GM12878 (cell line): Measurements from ENCODE around the gene NLGN3. TPM values are rescaled to one million over a fixed set of nuclear protein-coding genes. Genes with fewer than 3 reads are reported as not detected.

Source experiments
- ATAC-seq: fragments of 200-7000 bp; cut with Tn5 transposase; 3 replicates; pipeline ENCODE4 v1.9.1; 2020; ENCODE audit warnings: mild to moderate bottlenecking, moderate library complexity
- BruUV-seq: library from RNA; stranded (reverse); fragments of 400-500 nt; replicated peaks from 2 replicates; lab custom pipeline; 2021; lab: Mats Ljungman, UMichigan
- CTCF ChIA-PET: fragments of 300-600 bp; sonication (Branson Sonifier 250); formaldehyde crosslinking; extraction: SDS; loops from one replicate; lab custom pipeline; 2021; ENCODE audit warnings: inconsistent platforms; lab: Yijun Ruan, JAX
- POLR2A ChIA-PET: fragments of 350-600 bp; formaldehyde crosslinking; extraction: SDS; loops from one replicate; lab custom pipeline; 2021; ENCODE audit warnings: inconsistent platforms; lab: Charles Lee
- RAD21 ChIA-PET: fragments of 300-600 bp; sonication (Branson Sonifier 250); formaldehyde crosslinking; loops from one replicate; lab custom pipeline; 2023; ENCODE audit warnings: antibody characterized with exemption; ENCODE audit not compliant: unreplicated experiment; lab: Charles Lee
- SMC1A ChIA-PET: fragments of 300-600 bp; sonication (Branson Sonifier 250); formaldehyde crosslinking; loops from one replicate; lab custom pipeline; 2023; ENCODE audit not compliant: unreplicated experiment, uncharacterized antibody; lab: Charles Lee
- DNase-seq: peaks from one replicate; pipeline ENCODE4 v3.0.0-alpha.2; 2011; ENCODE audit warnings: low read depth, low spot score
- FAIRE-seq: peaks from 3 replicates; lab custom pipeline; 2011; peaks lifted over from hg19 to GRCh38; lab: Jason Lieb, UNC
- H2AFZ ChIP-seq: 2 replicates; pipeline ENCODE4 v1.6.0; 2011; ENCODE audit warnings: low read depth, low read length, control low read depth; ENCODE audit not compliant: control insufficient read depth
- H3K27ac ChIP-seq: 2 replicates; pipeline ENCODE4 v1.5.1; 2011; ENCODE audit warnings: control low read depth; ENCODE audit not compliant: control insufficient read depth, insufficient read depth
- H3K27me3 ChIP-seq, 2 experiments: replicated peaks in 1 of 2; 2 replicates each; pipeline versions ENCODE4 v1.6.0 to v1.6.1; 2011; ENCODE audit warnings: low read length in 1 of 2; ENCODE audit not compliant: control insufficient read depth in 2 of 2, insufficient read depth in 2 of 2
- H3K36me3 ChIP-seq, 2 experiments: 2 replicates each; pipeline ENCODE4 v1.5.1; 2011; ENCODE audit warnings: low read length in 1 of 2; ENCODE audit not compliant: control insufficient read depth in 2 of 2, insufficient read depth in 2 of 2
- H3K4me1 ChIP-seq: 2 replicates; pipeline ENCODE4 v1.6.1; 2011; ENCODE audit warnings: mild to moderate bottlenecking, low read length, moderate library complexity, mixed read lengths; ENCODE audit not compliant: control insufficient read depth, insufficient read depth
- H3K4me2 ChIP-seq: 2 replicates; pipeline ENCODE4 v1.6.0; 2011; ENCODE audit warnings: control low read depth; ENCODE audit not compliant: control insufficient read depth, insufficient read depth
- H3K4me3 ChIP-seq: fragments of 200-600 bp; sonication (generic); 2 replicates; pipeline ENCODE4 v1.5.1; 2016
- H3K79me2 ChIP-seq: 2 replicates; pipeline ENCODE4 v1.6.0; 2011; ENCODE audit warnings: low read length; ENCODE audit not compliant: control insufficient read depth, insufficient read depth
- H3K9ac ChIP-seq: 2 replicates; pipeline ENCODE4 v1.8.0; 2011; ENCODE audit warnings: low read length, control low read depth, mixed read lengths; ENCODE audit not compliant: control insufficient read depth, insufficient read depth
- H3K9me3 ChIP-seq: replicated peaks from 3 replicates; pipeline ENCODE4 v1.5.1; 2011; ENCODE audit warnings: mild to moderate bottlenecking, low read length; ENCODE audit not compliant: control insufficient read depth, insufficient read depth
- H4K20me1 ChIP-seq: 2 replicates; pipeline ENCODE4 v1.6.0; 2011; ENCODE audit not compliant: control insufficient read depth, insufficient read depth
- BCLAF1 ChIP-seq: fragments of 450-650 bp; IDR thresholded peaks from 2 replicates; pipeline ENCODE4 v1.6.1; 2017; ENCODE audit warnings: antibody characterized with exemption, mild to moderate bottlenecking, moderate library complexity
- ZBTB40 ChIP-seq: fragments of 450-650 bp; IDR thresholded peaks from 2 replicates; pipeline ENCODE4 v1.6.1; 2016; ENCODE audit warnings: mild to moderate bottlenecking, moderate library complexity, borderline replicate concordance
- ZSCAN29 ChIP-seq: fragments of 450-650 bp; IDR thresholded peaks from 2 replicates; pipeline ENCODE4 v1.6.1; 2017; ENCODE audit warnings: mild to moderate bottlenecking, moderate library complexity
- WGBS: methylation state at CpG from one replicate; pipeline ENCODE4 v1.1.6; 2016; ENCODE audit warnings: low lambda C conversion rate; ENCODE audit not compliant: insufficient replicate concordance, insufficient coverage; ENCODE audit errors: missing lambda C conversion rate; 5-methylcytosine and 5-hydroxymethylcytosine counted together
- in situ Hi-C: fragments of 300-500 bp; cut with MboI; formaldehyde crosslinking; loops from 9 replicates; pipeline ENCODE4 v1.14.3; 2018; ENCODE audit warnings: mixed read lengths
- intact Hi-C: fragments of 100-400 bp; cut with micrococcal nuclease; formaldehyde crosslinking; loops from one replicate; pipeline ENCODE4 v1.14.2; 2022; ENCODE audit not compliant: unreplicated experiment
- polyA plus RNA-seq, 11 experiments: library from polyadenylated mRNA; depleted of rRNA in 4 of 11; unstranded in 6 of 11; stranded (reverse) in 5 of 11; fragments of >200 nt; fragmentation: Nextera tagmentation in 4 of 11; fragmentation: Illumina TruSeq in 1 of 11; extraction: Ambion mirVana in 4 of 11; extraction: Trizol in 1 of 11; gene quantifications; 1 replicate in 1 of 11; 2 replicates in 10 of 11; pipeline versions ENCODE4 v1.2.1 to v1.2.3, GENCODE V29; 2011 to 2016; ENCODE audit warnings: inconsistent platforms in 2 of 11, missing spikeins in 2 of 11, low read depth in 1 of 11
- total RNA-seq, 4 experiments: library from RNA; depleted of rRNA in 3 of 4; stranded (reverse); fragments of >200 nt in 3 of 4; fragmentation: Illumina TruSeq in 1 of 4; extraction: Trizol in 1 of 4; gene quantifications; 2 replicates each; pipeline versions ENCODE4 v1.2.1 to v1.2.3, GENCODE V29; 2013 to 2021

The NLGN3 gene
- total and polyA plus RNA-seq, 10 of the 15 experiments (the other 5 are each of a cell fraction or from before 2014, with no cell fraction given), result 0.07 to 0.73 (median 0.28) TPM

GRCh38 chrX:71148278-71148663, 3.6 kb downstream of the NLGN3 start:
- no peak overlapping the region for H2AFZ ChIP-seq
- H3K4me3 ChIP-seq, result no peak overlapping the region
- no peak overlapping the region for H3K9ac ChIP-seq
- 34% methylated on average over 8 of the region's 8 CpGs for WGBS
- no peak overlapping the region for H3K27ac ChIP-seq
- in situ Hi-C loops, result no loop called here
- POLR2A ChIA-PET, result interaction anchor here (0.6 kb wide), 1 partner anchor 14 kb away, joined by 4 read pairs; no protein-coding TSS in a partner anchor
- CTCF ChIA-PET, result no interaction called here
- H3K79me2 ChIP-seq, result no peaks in the 10 kb centered on the region
- intact Hi-C loops, result no loop called here
- DNase-seq, result no peak
- H3K4me2 ChIP-seq, result no peak overlapping the region
- no peak for ATAC-seq
- H3K4me1 ChIP-seq, result no peaks in the 10 kb centered on the region; the same call in 1 of the 2 replicates
- SMC1A ChIA-PET, result no interaction called here
- no peak for TF ChIP-seq ZBTB40
- RAD21 ChIA-PET, result no interaction called here
- H3K27me3 ChIP-seq, result no peaks in the 10 kb centered on the region
- no peaks in the 10 kb centered on the region for H3K36me3 ChIP-seq
- no peaks in the 10 kb centered on the region for H3K9me3 ChIP-seq
- BruUV-seq, result no TSS peak
- FAIRE-seq, result no peak
- H4K20me1 ChIP-seq, result no peaks in the 10 kb centered on the region

GRCh38 chrX:71151366-71151765, 6.7 kb downstream of the NLGN3 start:
- no peak for ATAC-seq
- Histone ChIP-seq H3K79me2 (no peaks in the 10 kb centered on the region), H3K36me3 (no peaks in the 10 kb centered on the region), H3K27me3 (no peaks in the 10 kb centered on the region), H3K4me1 (no peaks in the 10 kb centered on the region; the same call in 1 of the 2 replicates), H2AFZ (no peak overlapping the region), H3K4me2 (no peak overlapping the region), H3K9ac (no peak overlapping the region), H3K27ac (no peak overlapping the region), H4K20me1 (no peaks in the 10 kb centered on the region), H3K4me3 (no peak overlapping the region)
- no TSS peak for BruUV-seq
- WGBS, result 80% methylated on average over 7 of the region's 7 CpGs
- ChIA-PET CTCF (no interaction called here), RAD21 (no interaction called here), POLR2A (no interaction called here), SMC1A (no interaction called here)
- FAIRE-seq, result no peak
- in situ Hi-C loops, result no loop called here
- intact Hi-C loops, result no loop called here
- no peak for DNase-seq
- no peak for TF ChIP-seq ZSCAN29
- TF ChIP-seq BCLAF1, result no peak
- TF ChIP-seq, all 136 proteins: peak for 0
- no peaks in the 10 kb centered on the region for H3K9me3 ChIP-seq
